T-helper 22 cell (primary cell): ENCODE data around the gene ABR.
"Not testable (repeated sequence)": the region's sequence is repeated elsewhere in the genome, so short reads cannot be mapped to it uniquely, and the experiment has no call there.

Source experiments
- DNase-seq: peaks from one replicate; pipeline ENCODE4 v3.0.0-alpha.2; 2020; ENCODE audit warnings: low read depth

ABR gene

GRCh38 chr17:1120596-1121441, 59.0 kb downstream of the ABR start:
- no peak for DNase-seq

DNA sequence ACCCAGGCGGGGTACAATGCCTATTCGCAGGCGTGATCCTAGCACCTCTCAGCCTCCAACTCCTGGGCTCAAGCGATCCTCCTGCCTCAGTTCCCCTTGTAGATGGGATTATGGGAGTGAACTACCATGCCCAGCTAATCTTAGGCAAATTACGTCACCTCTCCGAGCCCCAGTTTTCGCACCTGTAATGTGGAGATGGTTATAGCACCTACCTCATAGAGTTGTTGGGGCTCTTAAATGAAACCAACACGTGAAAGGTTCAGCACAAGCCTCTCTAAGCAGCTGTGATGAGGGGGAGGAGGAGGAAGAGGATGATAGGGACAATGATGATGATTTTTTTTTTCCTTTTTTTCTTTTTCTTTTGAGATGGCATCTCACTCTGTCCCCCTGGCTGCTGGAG, 59.9 kb downstream of the ABR start:
- DNase-seq: no peak

DNA sequence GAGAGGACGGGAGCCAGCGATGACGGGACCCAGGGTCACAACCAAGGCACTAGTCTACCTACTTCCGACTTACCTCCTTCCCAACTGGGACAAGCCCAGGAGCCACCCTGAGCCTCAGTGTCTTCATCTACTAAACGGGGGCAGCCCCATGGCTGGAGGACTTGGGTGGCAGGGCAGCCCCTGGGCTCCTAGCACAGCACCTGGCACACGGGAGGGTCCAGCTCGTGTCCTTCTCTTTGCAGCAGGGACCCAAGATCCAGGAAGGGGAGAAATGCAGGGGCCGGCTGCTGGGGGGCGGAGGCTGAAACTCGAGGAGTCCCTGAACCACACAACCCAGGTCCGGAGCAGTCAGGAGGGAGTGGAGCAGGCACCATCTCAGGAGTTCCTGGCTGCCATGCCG, 63.2 kb downstream of the ABR start:
- no peak for DNase-seq

DNA sequence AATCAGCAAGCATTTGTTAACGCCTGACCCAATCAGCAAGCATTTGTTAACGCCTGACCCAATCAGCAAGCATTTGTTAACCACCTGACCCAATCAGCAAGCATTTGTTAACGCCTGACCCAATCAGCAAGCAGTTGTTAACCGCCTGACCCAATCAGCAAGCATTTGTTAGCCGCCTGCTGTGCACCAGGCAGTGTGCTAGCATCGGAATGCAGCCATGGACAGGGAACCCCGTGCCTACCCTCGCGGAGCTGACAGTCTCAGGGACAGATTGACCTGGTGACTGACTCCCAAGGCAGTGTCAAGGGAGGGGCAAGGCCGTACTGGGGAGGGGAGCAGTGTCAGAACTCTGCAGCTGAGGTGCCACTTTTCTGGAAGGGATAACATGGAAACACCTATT, 66.9 kb downstream of the ABR start:
- DNase-seq: no peak

- DNase-seq: no peak
These were observed 68.0 kb downstream of the ABR start for GRCh38 chr17:1111599-1112443.

DNA sequence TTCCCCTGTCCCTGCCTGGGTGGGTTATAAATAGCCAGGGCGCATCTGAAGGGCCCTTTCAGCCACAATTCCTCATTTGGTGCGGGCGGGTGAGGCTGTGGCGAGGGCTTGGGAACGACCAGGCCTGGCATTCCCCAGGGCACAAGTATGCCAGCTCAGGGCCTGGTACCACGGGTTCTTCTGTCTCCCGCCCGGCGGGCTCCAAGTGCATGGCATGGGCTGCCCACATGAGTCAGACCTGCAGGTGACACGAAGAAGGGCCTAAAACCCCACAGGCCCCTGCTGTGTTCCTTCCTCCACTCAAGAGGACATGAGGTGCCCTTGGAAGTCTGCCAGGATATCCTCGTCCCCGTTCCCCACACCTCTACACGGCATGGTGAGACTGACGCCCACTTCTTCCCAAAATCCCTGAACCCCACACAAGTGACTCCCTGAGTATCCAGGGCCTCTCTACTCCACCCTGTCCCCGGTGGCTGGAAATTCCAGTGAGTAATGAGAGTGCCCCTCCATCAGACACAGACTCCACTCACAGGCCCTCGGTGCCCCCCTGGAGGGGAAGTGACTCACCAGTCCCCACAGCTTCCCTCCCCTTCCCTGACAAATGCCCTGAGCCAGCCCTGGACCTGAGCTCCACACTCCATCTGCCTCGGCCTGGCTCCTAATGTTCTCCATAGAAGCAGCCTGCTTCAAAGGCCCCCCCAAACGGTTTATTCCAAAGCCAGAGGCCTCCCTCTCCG, 68.8 kb downstream of the ABR start:
- DNase-seq: no peak

GRCh38 chr17:1110541-1110861, 69.3 kb downstream of the ABR start:
- no peak for DNase-seq

GRCh38 chr17:1109606-1110540, 69.9 kb downstream of the ABR start:
- no peak for DNase-seq

- peak; percentile 59 for DNase-seq
These were observed 70.8 kb downstream of the ABR start for GRCh38 chr17:1108765-1109605.

GRCh38 chr17:1108478-1108764, 71.4 kb downstream of the ABR start:
- peak; percentile 28 for DNase-seq

- no peak for DNase-seq
These were observed 71.9 kb downstream of the ABR start for GRCh38 chr17:1107777-1108477.

DNA sequence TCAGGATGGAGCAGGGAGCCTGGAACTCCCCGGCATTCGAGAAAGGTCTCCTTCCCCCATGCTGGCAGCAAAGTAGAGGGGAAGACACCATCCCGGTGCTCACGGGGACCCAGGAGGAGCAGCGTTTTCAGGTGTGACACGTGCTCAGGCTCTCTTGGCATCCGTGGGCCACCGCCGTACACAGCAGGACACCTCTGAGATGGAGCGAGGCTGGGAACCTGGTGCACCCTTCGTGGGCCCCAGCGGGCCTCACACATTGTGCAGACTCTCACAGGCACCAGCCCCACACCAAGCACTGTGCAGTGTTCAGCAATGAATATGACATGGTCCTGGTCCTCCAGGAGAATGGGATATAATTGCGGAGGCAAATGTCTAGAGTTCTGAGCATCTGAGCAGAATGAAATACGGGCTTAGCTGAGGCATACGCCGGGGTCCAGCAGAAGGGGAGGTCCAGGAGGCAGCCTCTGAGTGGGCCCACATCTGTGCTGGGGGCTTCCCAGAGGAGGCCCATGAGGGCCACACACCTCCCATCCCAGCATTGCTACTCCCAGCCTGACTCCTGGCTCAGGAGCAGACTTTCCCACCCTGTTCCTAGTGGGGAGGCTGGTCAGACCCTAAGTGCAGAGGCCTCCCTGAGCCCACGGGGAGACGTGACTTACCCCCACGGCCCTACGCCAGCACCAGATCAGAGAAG, 72.6 kb downstream of the ABR start:
- no peak for DNase-seq

GRCh38 chr17:1104222-1104621, 75.6 kb downstream of the ABR start:
- no peak for DNase-seq

DNA sequence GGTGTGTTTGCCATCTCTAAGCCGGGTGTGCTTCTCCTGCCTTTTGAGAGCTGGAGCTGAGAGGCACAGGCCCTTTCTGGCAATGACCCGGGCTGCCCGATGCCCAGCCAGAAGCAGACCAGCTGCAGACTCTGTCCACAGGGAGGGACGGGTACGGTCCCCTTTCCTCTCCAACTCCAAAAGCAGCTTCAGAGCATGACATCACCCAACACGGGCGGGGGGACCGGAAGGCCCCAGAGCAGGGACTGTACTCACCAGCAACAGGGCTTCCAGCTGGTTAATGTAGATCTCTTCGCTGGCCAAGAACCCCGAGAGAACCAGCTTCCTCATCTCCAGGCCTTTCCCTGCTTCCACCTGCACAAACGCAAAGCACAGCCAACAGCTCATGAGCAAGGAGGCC, 79.4 kb downstream of the ABR start:
- no peak for DNase-seq

GRCh38 chr17:1099242-1099641, 80.5 kb downstream of the ABR start:
- no peak for DNase-seq

- not testable (repeated sequence) for DNase-seq
These were observed 81.6 kb downstream of the ABR start for GRCh38 chr17:1097972-1098744.

DNA sequence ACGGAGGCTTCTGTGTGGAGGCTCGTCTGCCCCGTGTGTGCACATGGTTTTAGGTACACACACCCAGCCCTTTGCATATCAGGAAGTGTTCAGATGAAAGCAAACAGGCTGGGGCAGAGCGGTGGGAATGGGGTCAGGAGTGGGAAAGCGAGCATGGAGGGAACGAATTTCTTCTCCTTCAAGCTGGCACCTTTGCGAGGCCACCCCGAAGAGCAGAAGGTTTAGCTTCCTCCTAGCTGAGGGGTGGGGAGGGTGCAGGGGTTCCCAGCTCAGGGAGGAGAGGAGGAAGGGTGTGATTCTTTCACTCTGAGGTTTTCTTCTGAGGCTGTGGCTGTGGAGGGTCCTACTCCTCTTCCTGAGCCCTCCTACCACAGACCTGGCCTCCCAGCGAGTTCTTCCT, 83.6 kb downstream of the ABR start:
- DNase-seq: no peak

DNA sequence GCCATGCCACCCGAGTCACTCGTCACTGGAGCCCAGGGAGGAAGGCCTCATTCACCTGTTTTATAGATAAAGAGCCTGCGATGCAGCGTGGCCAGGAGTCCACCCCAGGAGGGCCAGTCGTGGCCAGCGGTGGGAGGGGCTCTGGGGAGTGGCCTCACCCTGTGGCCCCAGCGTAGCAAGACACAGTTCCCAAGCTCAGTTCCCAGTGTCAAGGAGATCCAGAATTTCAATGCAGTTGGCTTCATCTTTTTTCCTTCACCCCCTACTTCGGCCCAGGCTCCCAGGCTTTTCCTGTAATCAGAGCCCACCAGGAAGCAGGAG, 84.0 kb downstream of the ABR start:
- no peak for DNase-seq
